Endothelial cell (in vitro differentiated cells): ENCODE data around the gene ILKAP. TPM values are rescaled to one million over a fixed set of nuclear protein-coding genes. Genes with fewer than 3 reads are reported as not detected.

Experiments used
- DNase-seq: peaks from one replicate; pipeline ENCODE4 v3.0.0; 2021; ENCODE audit warnings: low spot score
- H3K27ac Mint-ChIP-seq: one replicate; pipeline ENCODE4 v1.8.0; 2021; ENCODE audit warnings: mixed read lengths, inconsistent platforms; ENCODE audit not compliant: unreplicated experiment
- H3K27me3 Mint-ChIP-seq: one replicate; pipeline ENCODE4 v1.8.0; 2021; ENCODE audit warnings: mild to moderate bottlenecking, moderate library complexity, mixed read lengths, inconsistent platforms; ENCODE audit not compliant: unreplicated experiment
- H3K36me3 Mint-ChIP-seq: one replicate; pipeline ENCODE4 v1.8.0; 2021; ENCODE audit warnings: mild to moderate bottlenecking, low read depth, mixed read lengths, inconsistent platforms; ENCODE audit not compliant: unreplicated experiment
- H3K4me1 Mint-ChIP-seq: one replicate; pipeline ENCODE4 v1.8.0; 2021; ENCODE audit warnings: mild to moderate bottlenecking, mixed read lengths, inconsistent platforms; ENCODE audit not compliant: unreplicated experiment
- H3K4me3 Mint-ChIP-seq: one replicate; pipeline ENCODE4 v1.8.0; 2021; ENCODE audit warnings: mild to moderate bottlenecking, mixed read lengths, inconsistent platforms; ENCODE audit not compliant: unreplicated experiment
- H3K9me3 Mint-ChIP-seq: one replicate; pipeline ENCODE4 v1.8.0; 2021; ENCODE audit warnings: mixed read lengths, inconsistent platforms; ENCODE audit not compliant: unreplicated experiment
- total RNA-seq: library from RNA; stranded (reverse); fragmentation: NEBNext Ultra II Directional; extraction: Animal tissue kit (Norgen Biotek cat#: 25700); gene quantifications from one replicate; pipeline ENCODE4 v1.2.1, GENCODE V29; 2021; ENCODE audit not compliant: unreplicated experiment
- TF ChIP-seq, protein P1 (sequence below): fragments of 200-600 bp; sonication (generic); IDR thresholded peaks from one replicate; pipeline ENCODE4 v1.5.0; 2021; ENCODE audit warnings: antibody characterized with exemption; ENCODE audit not compliant: unreplicated experiment

The ILKAP gene
- total RNA-seq, 1 donor from 2014 or later: 43.0 TPM

DNA sequence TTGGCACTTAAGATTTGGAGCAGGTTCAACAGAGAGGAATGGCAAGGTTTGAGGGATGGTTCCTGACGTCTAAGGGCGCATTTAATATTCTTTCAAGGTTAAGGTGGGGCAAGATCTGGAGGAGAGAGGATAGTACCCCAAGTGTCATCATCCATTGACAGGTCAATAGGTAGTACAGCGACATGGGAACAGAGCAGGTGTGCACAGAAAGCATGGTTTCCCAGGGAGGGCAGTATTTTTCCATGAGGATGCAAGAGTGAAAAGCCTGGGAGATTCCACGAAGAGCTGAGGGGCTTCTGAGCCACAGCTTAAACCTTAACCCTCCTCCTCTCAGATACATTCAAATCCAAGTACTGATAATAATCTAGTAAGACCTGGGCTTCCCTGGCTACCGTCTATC is 27.2 kb upstream of the ILKAP start:
- Mint-ChIP-seq H3K4me1 (peaks cover 22% of the 10 kb centered on the region), H3K27me3 (peaks cover 16% of the 10 kb centered on the region), H3K27ac (no peak overlapping the region), H3K36me3 (peaks cover 6% of the 10 kb centered on the region), H3K9me3 (no peaks in the 10 kb centered on the region), H3K4me3 (peak overlapping the region; percentile 80)
- DNase-seq: no peak
- TF ChIP-seq, protein P1, sequence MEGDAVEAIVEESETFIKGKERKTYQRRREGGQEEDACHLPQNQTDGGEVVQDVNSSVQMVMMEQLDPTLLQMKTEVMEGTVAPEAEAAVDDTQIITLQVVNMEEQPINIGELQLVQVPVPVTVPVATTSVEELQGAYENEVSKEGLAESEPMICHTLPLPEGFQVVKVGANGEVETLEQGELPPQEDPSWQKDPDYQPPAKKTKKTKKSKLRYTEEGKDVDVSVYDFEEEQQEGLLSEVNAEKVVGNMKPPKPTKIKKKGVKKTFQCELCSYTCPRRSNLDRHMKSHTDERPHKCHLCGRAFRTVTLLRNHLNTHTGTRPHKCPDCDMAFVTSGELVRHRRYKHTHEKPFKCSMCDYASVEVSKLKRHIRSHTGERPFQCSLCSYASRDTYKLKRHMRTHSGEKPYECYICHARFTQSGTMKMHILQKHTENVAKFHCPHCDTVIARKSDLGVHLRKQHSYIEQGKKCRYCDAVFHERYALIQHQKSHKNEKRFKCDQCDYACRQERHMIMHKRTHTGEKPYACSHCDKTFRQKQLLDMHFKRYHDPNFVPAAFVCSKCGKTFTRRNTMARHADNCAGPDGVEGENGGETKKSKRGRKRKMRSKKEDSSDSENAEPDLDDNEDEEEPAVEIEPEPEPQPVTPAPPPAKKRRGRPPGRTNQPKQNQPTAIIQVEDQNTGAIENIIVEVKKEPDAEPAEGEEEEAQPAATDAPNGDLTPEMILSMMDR: no peak

DNA sequence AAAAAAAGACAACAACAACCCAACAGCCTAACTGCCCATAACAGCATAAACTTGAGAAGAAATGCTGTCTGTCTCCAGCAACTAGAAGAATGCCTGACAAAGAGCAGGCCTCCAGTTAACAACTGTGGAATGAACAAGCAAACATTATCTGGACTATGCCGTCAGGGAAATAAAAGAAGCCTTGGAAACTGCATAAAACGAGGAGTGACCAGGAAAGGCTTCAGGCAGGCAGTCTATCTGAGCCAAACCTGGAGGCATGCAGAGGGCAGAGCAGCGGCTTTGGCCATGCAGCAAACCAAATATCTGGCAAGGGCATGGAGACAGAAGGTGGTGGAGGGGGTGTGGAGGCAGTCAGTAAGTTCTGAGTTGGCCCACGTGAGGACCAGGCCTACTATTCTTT is 25.2 kb upstream of the ILKAP start:
- TF ChIP-seq, protein P1: no peak
- peaks cover 10% of the 10 kb centered on the region for H3K27me3 Mint-ChIP-seq
- H3K9me3 Mint-ChIP-seq: no peaks in the 10 kb centered on the region
- H3K4me3 Mint-ChIP-seq: no peak overlapping the region
- DNase-seq: no peak
- H3K36me3 Mint-ChIP-seq: peaks cover 3% of the 10 kb centered on the region
- H3K4me1 Mint-ChIP-seq: peaks cover 22% of the 10 kb centered on the region
- H3K27ac Mint-ChIP-seq: no peak overlapping the region

DNA sequence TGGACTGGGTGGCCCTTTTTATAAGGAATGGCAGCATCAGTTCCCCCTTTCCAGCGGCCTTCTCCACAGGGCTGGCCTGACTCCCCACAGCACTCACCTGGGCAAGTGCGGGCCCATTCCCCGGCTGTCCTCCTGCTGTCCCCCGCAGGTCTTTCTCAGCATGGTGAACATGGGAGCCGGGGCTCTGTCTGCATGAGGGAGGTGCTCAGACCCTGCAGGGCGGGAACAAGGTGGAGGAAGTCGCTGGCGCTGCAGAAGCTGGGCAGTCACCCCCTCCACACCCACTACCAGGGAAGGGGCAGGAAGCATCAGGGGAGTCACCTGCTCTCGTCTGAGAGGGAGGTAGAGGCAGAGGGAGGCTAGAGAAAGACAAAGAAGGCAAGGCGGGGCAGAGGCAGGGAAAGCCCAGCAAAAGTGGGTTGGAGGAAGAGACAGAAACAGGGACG is 24.1 kb upstream of the ILKAP start:
- H3K27ac Mint-ChIP-seq: no peak overlapping the region
- DNase-seq: no peak
- no peaks in the 10 kb centered on the region for H3K9me3 Mint-ChIP-seq
- no peak overlapping the region for H3K4me3 Mint-ChIP-seq
- peaks cover 22% of the 10 kb centered on the region for H3K4me1 Mint-ChIP-seq
- H3K27me3 Mint-ChIP-seq: peaks cover 10% of the 10 kb centered on the region
- TF ChIP-seq, protein P1: no peak
- peaks cover 3% of the 10 kb centered on the region for H3K36me3 Mint-ChIP-seq

DNA sequence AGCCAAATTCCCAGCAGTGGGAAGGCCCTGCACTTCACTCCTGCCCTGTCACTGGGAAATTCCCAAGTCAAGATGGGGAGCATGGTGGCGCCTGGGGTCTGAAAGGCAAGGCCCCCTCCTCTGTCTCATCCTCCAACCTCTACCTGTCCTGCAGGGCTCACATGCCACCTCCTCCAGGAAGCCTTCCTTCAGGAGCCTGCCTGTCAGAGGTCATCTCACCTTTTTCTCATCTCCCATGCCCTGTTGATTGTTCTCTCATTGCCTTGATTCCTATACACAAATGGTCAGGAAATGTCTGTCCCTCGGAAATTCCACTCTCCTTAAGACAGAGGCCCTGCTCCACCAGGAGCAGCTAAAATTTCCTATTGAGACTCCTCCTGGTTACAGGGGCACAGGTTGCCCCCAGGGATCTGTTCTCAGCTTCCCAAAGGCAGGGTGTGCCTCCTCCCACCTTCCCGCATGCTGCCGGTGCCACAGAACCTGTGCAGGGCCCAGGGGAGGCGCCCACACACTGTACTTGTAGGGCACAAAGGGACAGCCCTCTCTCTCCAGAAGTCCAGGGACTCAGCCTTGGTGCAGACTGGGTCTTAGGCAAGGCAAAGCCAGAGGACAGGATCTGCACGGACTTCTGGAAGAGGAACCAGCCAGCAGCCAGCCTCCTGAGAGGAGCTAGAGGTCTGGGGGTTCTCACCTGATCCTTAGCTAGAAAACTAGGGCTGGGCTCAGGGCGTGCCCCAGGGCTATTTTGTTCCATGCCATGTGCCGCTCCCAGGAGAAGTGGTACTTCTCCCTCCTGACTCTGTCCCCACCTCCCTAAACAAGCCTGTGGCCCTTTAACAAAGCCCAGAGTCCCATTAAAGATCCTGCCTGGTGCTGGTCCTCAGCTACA is 23.4 kb upstream of the ILKAP start:
- Mint-ChIP-seq H3K27me3 (peaks cover 10% of the 10 kb centered on the region), H3K27ac (no peak overlapping the region), H3K4me3 (no peak overlapping the region), H3K4me1 (peaks cover 20% of the 10 kb centered on the region), H3K36me3 (peaks cover 2% of the 10 kb centered on the region), H3K9me3 (no peaks in the 10 kb centered on the region)
- DNase-seq: no peak
- TF ChIP-seq, protein P1: no peak
